IMR-90 (cell line): ENCODE measurements around the gene ELFN2. TPM values are rescaled to one million over a fixed set of nuclear protein-coding genes. Genes with fewer than 3 reads are reported as not detected.

Experiments used
- ATAC-seq: fragments of 200-7000 bp; cut with Tn5 transposase; 2 replicates; pipeline ENCODE4 v1.9.1; 2020; ENCODE audit warnings: low read depth, mild to moderate bottlenecking, moderate library complexity
- BruUV-seq: library from RNA; stranded (reverse); fragments of 400-500 nt; replicated peaks from 2 replicates; lab custom pipeline; 2021; lab: Mats Ljungman, UMichigan
- CTCF ChIA-PET: fragments of 300-600 bp; formaldehyde crosslinking; extraction: SDS; loops from one replicate; lab custom pipeline; 2021; ENCODE audit warnings: antibody characterized with exemption; lab: Yijun Ruan, JAX
- POLR2A ChIA-PET: fragments of 300-600 bp; sonication (Branson Sonifier 250); formaldehyde crosslinking; loops from one replicate; lab custom pipeline; 2022; ENCODE audit warnings: antibody characterized with exemption; ENCODE audit not compliant: unreplicated experiment; lab: Charles Lee
- DNase-seq: peaks from one replicate; pipeline ENCODE4 v3.0.0; 2013
- H2AFZ ChIP-seq: replicated peaks from 2 replicates; pipeline ENCODE3; 2013; ENCODE audit warnings: low read length, mild to moderate bottlenecking; ENCODE audit not compliant: poor library complexity
- H2AK5ac ChIP-seq: 2 replicates; pipeline ENCODE4 v1.6.1; 2013; ENCODE audit warnings: low read depth, low read length, inconsistent platforms
- H2AK9ac ChIP-seq: replicated peaks from 2 replicates; pipeline ENCODE3; 2013; ENCODE audit warnings: mild to moderate bottlenecking, low read depth, low read length, moderate library complexity; ENCODE audit not compliant: poor library complexity
- H2BK120ac ChIP-seq: 2 replicates; pipeline ENCODE4 v1.6.1; 2013; ENCODE audit warnings: low read depth, low read length, inconsistent platforms
- H2BK15ac ChIP-seq: 3 replicates; pipeline ENCODE4 v1.6.1; 2013; ENCODE audit warnings: low read depth, low read length, inconsistent platforms
- H2BK20ac ChIP-seq: 2 replicates; pipeline ENCODE4 v1.6.1; 2013; ENCODE audit warnings: low read depth, mild to moderate bottlenecking, inconsistent platforms, low read length, moderate library complexity
- H2BK5ac ChIP-seq: 2 replicates; pipeline ENCODE4 v1.6.1; 2013; ENCODE audit warnings: mild to moderate bottlenecking, low read depth, low read length, inconsistent platforms; ENCODE audit not compliant: poor library complexity, severe bottlenecking
- H3K14ac ChIP-seq: replicated peaks from 2 replicates; pipeline ENCODE4 v1.6.1; 2013; ENCODE audit warnings: low read depth, low read length, inconsistent platforms
- H3K18ac ChIP-seq: 2 replicates; pipeline ENCODE4 v1.6.1; 2013; ENCODE audit warnings: low read depth, low read length, control low read depth
- H3K23ac ChIP-seq: 2 replicates; pipeline ENCODE4 v1.6.1; 2013; ENCODE audit warnings: low read depth, low read length, inconsistent platforms
- H3K27ac ChIP-seq: 2 replicates; pipeline ENCODE4 v1.5.1; 2013; ENCODE audit warnings: mild to moderate bottlenecking, control low read depth, low read length; ENCODE audit not compliant: insufficient read depth
- H3K27me3 ChIP-seq: 2 replicates; pipeline ENCODE4 v1.6.1; 2013; ENCODE audit warnings: low read length; ENCODE audit not compliant: control insufficient read depth, insufficient read depth
- H3K36me3 ChIP-seq: 2 replicates; pipeline ENCODE4 v1.6.1; 2013; ENCODE audit warnings: low read length, mixed read lengths; ENCODE audit not compliant: control insufficient read depth, insufficient read depth
- H3K4ac ChIP-seq: 2 replicates; pipeline ENCODE4 v1.6.1; 2013; ENCODE audit warnings: low read depth, low read length, inconsistent platforms
- H3K4me1 ChIP-seq: 2 replicates; pipeline ENCODE4 v1.6.1; 2013; ENCODE audit warnings: low read length, mixed read lengths; ENCODE audit not compliant: control insufficient read depth, insufficient read depth
- H3K4me2 ChIP-seq: 2 replicates; pipeline ENCODE4 v1.6.1; 2013; ENCODE audit warnings: low read depth, mild to moderate bottlenecking, control low read depth, low read length, moderate library complexity
- H3K4me3 ChIP-seq: 2 replicates; pipeline ENCODE4 v1.5.1; 2013; ENCODE audit warnings: low read depth, mild to moderate bottlenecking, control low read depth, low read length, moderate library complexity; ENCODE audit not compliant: insufficient read depth
- H3K56ac ChIP-seq: 2 replicates; pipeline ENCODE4 v1.6.1; 2013; ENCODE audit warnings: low read length, inconsistent platforms; ENCODE audit not compliant: insufficient read depth; ENCODE audit errors: extremely low read depth
- H3K79me1 ChIP-seq, 2 experiments: 2 replicates each; pipeline ENCODE4 v1.6.1; 2013; ENCODE audit warnings: low read length in 2 of 2, inconsistent platforms in 1 of 2, low read depth in 1 of 2
- H3K9ac ChIP-seq: 2 replicates; pipeline ENCODE4 v1.6.1; 2013; ENCODE audit warnings: low read depth, low read length, control low read depth
- H3K9me1 ChIP-seq: 2 replicates; pipeline ENCODE4 v1.6.1; 2013; ENCODE audit warnings: low read length, inconsistent platforms; ENCODE audit not compliant: insufficient read depth
- H3K9me3 ChIP-seq: 2 replicates; pipeline ENCODE4 v1.6.1; 2013; ENCODE audit warnings: low read length; ENCODE audit not compliant: control insufficient read depth, insufficient read depth
- H4K20me1 ChIP-seq: 2 replicates; pipeline ENCODE4 v1.6.1; 2013; ENCODE audit warnings: low read length, inconsistent platforms; ENCODE audit not compliant: insufficient read depth
- H4K5ac ChIP-seq: 2 replicates; pipeline ENCODE4 v1.6.1; 2013; ENCODE audit warnings: mild to moderate bottlenecking, low read depth, low read length, control low read depth
- H4K8ac ChIP-seq, 2 experiments: 2 replicates each; pipeline ENCODE4 v1.6.1; 2013; ENCODE audit warnings: low read depth in 2 of 2, low read length in 2 of 2, control low read depth in 1 of 2, inconsistent platforms in 1 of 2
- H4K91ac ChIP-seq: 2 replicates; pipeline ENCODE4 v1.6.1; 2013; ENCODE audit warnings: low read depth, low read length, inconsistent platforms; ENCODE audit not compliant: insufficient read depth
- BHLHE40 ChIP-seq: fragments of 150-350 bp; IDR thresholded peaks from 2 replicates; pipeline ENCODE4 v1.6.1; 2016; ENCODE audit warnings: mild to moderate bottlenecking, low read depth, low read length
- CHD1 ChIP-seq: IDR thresholded peaks from 2 replicates; pipeline ENCODE4 v1.6.1; 2012; ENCODE audit warnings: low read depth, low read length, improper control_type of control experiment
- FOS ChIP-seq: fragments of 150-350 bp; IDR thresholded peaks from 2 replicates; pipeline ENCODE4 v1.6.1; 2016; ENCODE audit warnings: low read depth, low read length
- MAZ ChIP-seq: IDR thresholded peaks from 2 replicates; pipeline ENCODE4 v1.6.1; 2012; ENCODE audit warnings: low read depth, mild to moderate bottlenecking, low read length, improper control_type of control experiment, moderate library complexity, borderline replicate concordance
- NFE2L2 ChIP-seq: fragments of 150-350 bp; IDR thresholded peaks from 2 replicates; pipeline ENCODE4 v1.6.1; 2016; ENCODE audit warnings: low read depth, mild to moderate bottlenecking, low read length
- POLR2A ChIP-seq: IDR thresholded peaks from 2 replicates; pipeline ENCODE4 v1.6.1; 2012; ENCODE audit warnings: mild to moderate bottlenecking, low read depth, low read length
- RAD21 ChIP-seq: IDR thresholded peaks from 2 replicates; pipeline ENCODE4 v1.6.1; 2012; ENCODE audit warnings: low read length, improper control_type of control experiment
- RCOR1 ChIP-seq: IDR thresholded peaks from 2 replicates; pipeline ENCODE4 v1.6.1; 2012; ENCODE audit warnings: mild to moderate bottlenecking, low read length, improper control_type of control experiment; ENCODE audit not compliant: insufficient replicate concordance
- WGBS, 2 experiments: methylation state at CpG; one replicate each; pipeline versions ENCODE4 v1.1.5 to v1.1.7; 2013; ENCODE audit warnings: missing lambda C conversion rate in 2 of 2; ENCODE audit not compliant: insufficient read length in 1 of 2; ENCODE audit errors: extremely low coverage in 2 of 2; 5-methylcytosine and 5-hydroxymethylcytosine counted together
- dilution Hi-C: fragments of 300-500 bp; cut with HindIII; formaldehyde crosslinking; loops from one replicate; pipeline ENCODE4 v1.14.3; 2018; ENCODE audit warnings: low sequenced_read_pairs; ENCODE audit not compliant: unreplicated experiment
- in situ Hi-C: fragments of 300-500 bp; cut with MboI; formaldehyde crosslinking; loops from 3 replicates; pipeline ENCODE4 v1.14.3; 2019; ENCODE audit warnings: low sequenced_read_pairs, inconsistent platforms, mixed read lengths
- intact Hi-C: fragments of 100-400 bp; cut with micrococcal nuclease; formaldehyde crosslinking; loops from 2 replicates; pipeline ENCODE4 v1.10.0; 2022
- polyA plus RNA-seq, 3 experiments: library from polyadenylated mRNA; depleted of rRNA; stranded (reverse); fragments of >200 nt; gene quantifications; 2 replicates each; pipeline ENCODE4 v1.2.3, GENCODE V29; 2012; ENCODE audit warnings: low replicate concordance in 1 of 3
- total RNA-seq: library from RNA; depleted of rRNA; stranded (reverse); fragments of >200 nt; gene quantifications from 2 replicates; pipeline ENCODE4 v1.2.3, GENCODE V29; 2012

ELFN2 gene
- total and polyA plus RNA-seq, 2 of the 4 experiments (the other 2 are of a cell fraction) = 0.72 to 5.0 TPM

- Histone ChIP-seq H2AFZ (peak overlapping the region; percentile 68), H2AK9ac (peak overlapping the region; percentile 94), H3K18ac (no peak overlapping the region), H4K20me1 (peaks cover 10% of the 10 kb centered on the region), H3K79me1 (peaks cover 0 to 9% of the 10 kb centered on the region in 2 experiments; a peak in 1 of 4 replicates), H3K9me3 (no peaks in the 10 kb centered on the region), H4K8ac (no peak overlapping the region), H3K23ac (no peak overlapping the region), H3K14ac (no peak overlapping the region), H3K36me3 (no peaks in the 10 kb centered on the region), H3K4me3 (no peak overlapping the region), H2BK20ac (no peak overlapping the region), H2AK5ac (no peak overlapping the region), H3K56ac (no peak overlapping the region), H3K9ac (no peak overlapping the region), H2BK15ac (no peak overlapping the region), H2BK5ac (no peak overlapping the region), H3K27ac (no peak overlapping the region), H3K4me2 (no peak overlapping the region), H3K27me3 (no peaks in the 10 kb centered on the region; the same call in 1 of the 2 replicates), H3K9me1 (no peaks in the 10 kb centered on the region), H4K91ac (no peak overlapping the region), H2BK120ac (no peak overlapping the region), H3K4me1 (no peaks in the 10 kb centered on the region), H4K5ac (no peak overlapping the region), H3K4ac (no peak overlapping the region)
- in situ Hi-C loops (no loop called here), dilution Hi-C loops (no loop called here), intact Hi-C loops (no loop called here)
- CTCF ChIA-PET = no interaction called here
- no peak for DNase-seq
- TF ChIP-seq MAZ (no peak), RCOR1 (no peak), FOS (no peak), BHLHE40 (no peak), POLR2A (no peak), NFE2L2 (no peak), CHD1 (no peak), RAD21 (no peak)
- POLR2A ChIA-PET = no interaction called here
- ATAC-seq = no peak
- no TSS peak for BruUV-seq
- 84% methylated on average over 6 of the region's 32 CpGs; no CpG with 5 or more reads in 1 of the 2 experiments for WGBS, 2 experiments
These were observed 16.9 kb downstream of the ELFN2 start for GRCh38 chr22:37410174-37411055.
